ENCODE measurements around the gene ANGPT4.

ANGPT4 gene

DNA sequence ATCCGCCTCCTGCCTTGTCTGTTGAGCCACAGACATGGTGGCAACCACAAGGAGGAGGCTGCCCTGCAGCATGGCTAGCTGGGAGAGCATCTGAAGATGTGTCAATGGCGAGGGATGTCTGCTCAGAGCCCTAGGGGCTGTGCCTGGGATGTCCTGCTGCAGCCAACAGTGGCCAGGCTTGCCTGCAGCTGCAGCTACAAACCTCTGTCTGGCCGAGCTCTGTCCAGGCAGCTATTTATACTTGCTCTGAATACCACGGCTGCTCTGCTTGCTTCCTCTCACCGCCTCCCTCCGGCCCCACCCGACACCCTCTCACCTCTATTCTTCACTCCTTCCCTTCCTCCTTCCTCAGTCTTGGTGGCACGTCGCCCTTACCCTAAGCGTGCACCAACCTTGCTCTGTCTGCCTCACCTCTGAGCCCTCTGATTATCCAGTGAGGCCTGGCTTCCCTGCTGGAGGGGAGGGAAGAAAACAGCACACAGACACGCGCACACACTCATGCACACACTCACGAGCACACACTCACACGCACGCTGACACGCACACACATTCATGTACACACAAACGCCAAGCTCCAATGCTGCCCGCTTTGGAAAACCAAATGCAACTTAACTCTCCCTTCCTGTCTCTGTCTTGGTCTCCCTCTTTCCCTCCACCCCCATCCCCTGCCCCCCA lies at the start of gene ANGPT4:
Gene ANGPT4 (minus strand): TSS at position 210 of the 675 bp plus-strand sequence. CDS start 120 bp downstream, at position 90.
- DNase-seq = no peak

GRCh38 chr20:963795-964194 lies 47.7 kb upstream of the ANGPT4 start:
- no peak for DNase-seq

GRCh38 chr20:962683-963082 lies 46.5 kb upstream of the ANGPT4 start:
- DNase-seq = no peak

GRCh38 chr20:962223-962622 lies 46.1 kb upstream of the ANGPT4 start:
- DNase-seq = no peak

GRCh38 chr20:961768-962167 lies 45.6 kb upstream of the ANGPT4 start:
- DNase-seq = no peak

- DNase-seq = no peak
These were observed 44.0 kb upstream of the ANGPT4 start for GRCh38 chr20:959996-960615.

GRCh38 chr20:958936-959815 lies 43.0 kb upstream of the ANGPT4 start:
- no peak for DNase-seq

DNA sequence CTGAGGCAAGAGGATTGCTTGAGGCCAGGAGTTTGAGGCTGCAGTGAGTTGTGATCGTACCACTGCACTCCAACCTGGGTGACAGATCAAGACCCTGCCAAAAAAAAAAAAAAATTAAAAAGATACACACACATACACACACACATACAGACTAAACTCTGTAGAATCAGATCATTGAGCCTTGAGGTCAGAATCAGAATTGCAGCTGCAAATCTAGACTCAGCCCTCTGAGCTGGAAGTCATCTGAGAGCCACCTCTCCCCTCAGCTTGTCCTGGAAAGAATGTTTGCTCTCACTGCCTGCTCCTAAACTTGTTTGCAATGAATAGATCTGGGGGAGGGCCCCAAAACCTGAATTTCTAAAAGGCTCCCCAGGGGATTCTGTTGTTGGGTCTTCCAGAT lies 41.4 kb upstream of the ANGPT4 start:
- no peak for DNase-seq

- peak; percentile 72 for DNase-seq
These were observed 40.3 kb upstream of the ANGPT4 start for GRCh38 chr20:956330-956951.

DNA sequence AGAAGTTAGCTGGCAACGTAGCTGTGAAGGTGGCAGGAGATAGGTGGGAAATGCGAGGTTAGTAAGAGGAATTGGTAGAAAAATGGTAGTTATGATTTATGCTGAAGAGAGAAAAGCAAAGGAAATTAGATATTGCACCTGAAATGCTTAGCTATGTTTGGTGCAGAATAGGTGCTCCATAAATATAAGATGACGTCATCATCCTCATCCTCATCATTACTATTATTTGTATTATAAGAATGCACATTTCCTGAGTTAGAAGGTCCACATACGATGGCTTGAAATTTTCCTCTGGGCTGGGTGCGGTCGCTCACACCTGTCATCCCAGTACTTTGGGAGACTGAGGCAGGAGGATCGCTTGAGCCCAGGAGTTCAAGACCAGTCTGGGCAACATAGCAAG lies 39.5 kb upstream of the ANGPT4 start:
- DNase-seq = no peak

GRCh38 chr20:955111-955510 lies 39.0 kb upstream of the ANGPT4 start:
- DNase-seq = no peak

DNA sequence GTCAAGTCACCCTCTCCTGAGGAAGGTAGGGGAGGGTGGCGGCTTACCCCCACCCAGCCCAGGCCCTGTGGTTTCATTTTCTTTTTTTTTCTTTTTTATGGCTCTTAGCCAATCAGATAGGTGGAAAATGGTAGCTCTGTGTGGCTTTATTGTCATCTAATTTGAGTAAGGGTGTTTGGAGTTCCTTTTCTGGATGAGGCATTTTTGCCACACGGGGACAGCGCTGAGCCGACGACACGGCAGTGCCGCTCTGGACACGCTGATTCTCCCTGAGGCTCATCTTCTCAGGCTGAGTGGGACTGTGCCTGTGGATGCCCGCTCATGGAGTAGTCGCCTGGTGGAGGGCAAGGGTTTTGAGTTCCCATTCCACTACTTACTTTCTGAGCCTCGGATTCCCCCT lies 37.6 kb upstream of the ANGPT4 start:
- no peak for DNase-seq

- no peak for DNase-seq
These were observed 36.2 kb upstream of the ANGPT4 start for GRCh38 chr20:952196-952795.

DNA sequence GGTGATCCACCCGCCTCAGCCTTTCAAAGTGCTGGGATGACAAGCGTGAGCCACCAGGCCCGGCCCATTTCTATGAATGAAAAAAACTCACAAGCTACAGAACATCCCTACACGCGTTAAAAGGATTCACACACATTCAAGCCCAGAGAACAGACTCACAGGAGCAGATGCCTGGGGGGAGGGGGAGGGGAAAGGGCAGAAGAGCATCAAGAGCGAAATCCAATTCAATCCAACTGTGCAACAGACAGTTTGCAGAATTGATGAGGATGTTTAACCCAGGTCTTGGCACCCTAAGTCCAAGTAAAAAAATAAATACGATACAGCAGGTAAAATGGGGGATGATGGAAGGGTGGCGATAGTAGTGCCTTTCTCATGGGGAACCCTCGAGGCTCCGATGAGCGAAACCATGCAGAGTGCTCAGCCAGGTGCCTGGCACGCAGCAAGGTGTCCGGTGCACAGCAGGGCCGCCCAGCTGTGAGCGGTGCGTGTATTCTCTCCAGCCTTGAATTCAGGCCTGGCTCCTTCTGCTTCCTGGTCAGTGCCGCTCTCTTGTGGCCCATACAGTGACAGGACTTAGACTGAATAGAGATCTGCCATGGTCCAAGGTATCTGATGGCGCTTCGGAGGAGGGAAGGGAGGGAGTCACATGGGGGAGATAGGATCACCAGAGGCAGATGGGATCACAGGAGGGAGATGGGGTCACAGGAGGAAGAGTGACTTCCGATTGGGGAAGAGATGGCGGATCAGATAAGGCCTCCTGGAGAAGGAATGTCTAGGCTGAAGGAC lies 35.4 kb upstream of the ANGPT4 start:
- DNase-seq = no peak

GRCh38 chr20:949717-950116 lies 33.6 kb upstream of the ANGPT4 start:
- no peak for DNase-seq

- no peak for DNase-seq
These were observed 30.7 kb upstream of the ANGPT4 start for GRCh38 chr20:946826-947225.

DNA sequence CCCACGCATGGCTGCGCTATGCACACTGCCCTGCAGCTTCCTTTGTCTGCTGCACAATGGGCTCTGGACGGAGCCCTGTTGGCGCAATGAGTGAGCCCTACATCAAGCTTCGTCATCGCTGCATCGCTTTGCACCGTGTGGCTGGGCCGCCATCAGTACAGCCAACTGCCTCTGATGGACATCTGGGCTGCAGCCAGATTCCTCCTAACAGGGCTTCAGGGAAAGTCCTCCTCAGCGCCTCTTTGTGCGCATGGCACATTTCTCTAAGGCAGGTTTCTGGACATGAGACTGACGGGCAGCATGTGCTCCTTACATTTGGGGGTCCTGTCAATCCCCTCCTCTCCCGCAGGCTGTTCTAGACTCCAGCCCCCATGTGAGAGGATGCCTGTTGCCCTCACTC lies 29.7 kb upstream of the ANGPT4 start:
- DNase-seq = no peak

DNA sequence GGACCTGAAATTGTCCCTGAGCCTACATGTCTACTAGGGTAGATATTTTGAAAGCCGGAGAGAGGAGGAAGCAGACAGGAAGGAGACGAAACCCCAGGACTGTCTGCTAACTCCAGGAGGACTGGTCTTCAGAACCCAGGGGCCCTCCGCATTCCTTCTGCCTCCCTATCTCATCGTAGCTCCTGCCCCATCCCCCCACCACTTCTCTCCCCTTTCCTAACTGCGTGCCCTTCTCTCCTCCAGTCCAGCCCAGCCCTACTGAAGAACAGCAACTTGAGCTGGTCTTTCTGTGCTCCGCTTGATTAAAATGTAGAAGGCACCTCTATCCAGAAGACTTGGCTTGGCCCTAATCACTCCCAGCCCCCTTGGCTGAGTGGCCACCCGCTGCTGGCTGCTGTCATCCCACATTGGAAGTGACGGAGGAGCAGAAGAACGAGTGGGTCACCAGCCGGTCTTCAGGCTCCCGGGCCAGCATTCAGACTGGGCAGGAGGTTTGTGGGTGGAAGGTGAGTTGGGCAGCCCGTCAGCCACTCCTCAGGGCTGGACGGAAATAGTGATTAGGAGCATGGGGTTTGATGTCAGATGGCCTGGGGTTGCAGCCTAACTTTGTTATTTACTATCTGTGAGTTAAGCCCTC lies 28.8 kb upstream of the ANGPT4 start:
- DNase-seq = no peak

GRCh38 chr20:944148-944547 lies 28.0 kb upstream of the ANGPT4 start:
- DNase-seq = no peak

DNA sequence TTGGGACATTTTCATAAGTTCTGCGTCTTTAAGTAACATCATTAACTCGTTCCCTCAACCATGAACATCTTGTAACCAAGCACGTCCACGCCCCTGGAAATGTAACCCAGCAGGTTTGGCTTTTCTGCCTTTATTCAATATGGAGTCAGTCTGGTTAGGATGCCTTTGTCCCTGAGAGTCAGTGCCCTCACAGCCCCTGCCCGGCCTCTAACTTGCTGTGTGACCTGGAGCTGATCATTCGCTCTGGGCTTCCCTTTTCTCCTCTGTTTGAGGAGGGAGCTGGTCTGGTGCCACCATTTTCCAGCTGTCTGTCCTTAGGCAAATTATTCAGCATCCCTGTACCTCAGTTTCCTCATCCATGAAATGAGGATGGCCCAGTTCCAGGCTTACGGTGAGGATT lies 26.5 kb upstream of the ANGPT4 start:
- no peak for DNase-seq

GRCh38 chr20:940926-941325 lies 24.8 kb upstream of the ANGPT4 start:
- no peak for DNase-seq

DNA sequence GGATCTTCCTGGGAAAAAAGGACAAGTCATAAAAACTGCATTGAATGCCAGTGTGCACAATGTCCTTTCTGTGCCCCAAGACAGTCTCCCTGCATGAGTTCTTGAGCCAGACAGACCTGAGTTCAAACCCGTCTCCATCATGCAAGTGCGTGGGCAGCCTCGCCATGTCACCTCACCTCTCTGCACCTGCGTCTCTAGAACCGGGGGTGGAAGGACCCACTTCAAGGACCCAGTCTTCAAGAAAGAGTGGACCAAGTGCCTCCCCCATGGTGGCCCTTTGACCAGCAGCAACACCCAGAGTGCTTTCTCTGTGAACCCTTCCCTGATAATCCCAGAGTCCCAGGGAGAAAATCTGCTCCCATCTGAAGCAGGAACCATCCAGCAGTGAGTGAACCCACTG lies 23.5 kb upstream of the ANGPT4 start:
- DNase-seq = no peak

Data from right hindlimb (tissue), 1 donor.